Panc1 (cell line): ENCODE data around the gene RRAGC.

Experiments
- POLR2AphosphoS5 ChIP-seq: IDR thresholded peaks from 2 replicates; pipeline ENCODE4 v1.6.1; 2012; ENCODE audit warnings: mild to moderate bottlenecking, low read depth, low read length, moderate library complexity
- SIN3A ChIP-seq: IDR thresholded peaks from 2 replicates; pipeline ENCODE4 v1.6.1; 2012; ENCODE audit warnings: low read depth, mild to moderate bottlenecking, low read length, moderate library complexity, borderline replicate concordance; ENCODE audit not compliant: insufficient read depth
- TCF7L2 ChIP-seq: IDR thresholded peaks from 2 replicates; pipeline ENCODE4 v1.6.1; 2011; ENCODE audit warnings: mild to moderate bottlenecking, low read depth, low read length, inconsistent platforms
- TF ChIP-seq, protein P1 (sequence below): fragments of 450-650 bp; IDR thresholded peaks from 2 replicates; pipeline ENCODE4 v1.5.1; 2017; ENCODE audit warnings: mild to moderate bottlenecking

DNA sequence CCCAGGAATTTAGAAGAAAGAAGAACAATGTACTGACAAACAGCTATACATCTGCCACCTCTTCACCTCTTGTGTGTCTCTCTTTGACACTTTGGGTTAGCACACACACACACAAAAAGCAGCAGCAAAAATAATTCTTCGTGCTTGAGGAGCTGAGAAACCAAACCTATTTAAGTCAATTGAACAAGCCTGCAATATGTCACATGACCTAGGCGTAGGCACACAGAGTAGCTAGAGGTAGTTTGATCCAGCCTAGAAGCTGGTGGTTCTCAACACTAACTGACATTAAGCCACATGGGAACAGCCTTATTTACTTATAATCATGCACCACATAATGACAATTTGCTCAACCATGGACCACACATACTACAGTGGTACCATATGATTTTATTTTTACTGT, 32.3 kb downstream of the RRAGC start:
- TF ChIP-seq, protein P1, sequence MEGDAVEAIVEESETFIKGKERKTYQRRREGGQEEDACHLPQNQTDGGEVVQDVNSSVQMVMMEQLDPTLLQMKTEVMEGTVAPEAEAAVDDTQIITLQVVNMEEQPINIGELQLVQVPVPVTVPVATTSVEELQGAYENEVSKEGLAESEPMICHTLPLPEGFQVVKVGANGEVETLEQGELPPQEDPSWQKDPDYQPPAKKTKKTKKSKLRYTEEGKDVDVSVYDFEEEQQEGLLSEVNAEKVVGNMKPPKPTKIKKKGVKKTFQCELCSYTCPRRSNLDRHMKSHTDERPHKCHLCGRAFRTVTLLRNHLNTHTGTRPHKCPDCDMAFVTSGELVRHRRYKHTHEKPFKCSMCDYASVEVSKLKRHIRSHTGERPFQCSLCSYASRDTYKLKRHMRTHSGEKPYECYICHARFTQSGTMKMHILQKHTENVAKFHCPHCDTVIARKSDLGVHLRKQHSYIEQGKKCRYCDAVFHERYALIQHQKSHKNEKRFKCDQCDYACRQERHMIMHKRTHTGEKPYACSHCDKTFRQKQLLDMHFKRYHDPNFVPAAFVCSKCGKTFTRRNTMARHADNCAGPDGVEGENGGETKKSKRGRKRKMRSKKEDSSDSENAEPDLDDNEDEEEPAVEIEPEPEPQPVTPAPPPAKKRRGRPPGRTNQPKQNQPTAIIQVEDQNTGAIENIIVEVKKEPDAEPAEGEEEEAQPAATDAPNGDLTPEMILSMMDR: no peak
- no peak for TF ChIP-seq TCF7L2
- TF ChIP-seq SIN3A: no peak
- no peak for TF ChIP-seq POLR2AphosphoS5
